HG03097 (cell line): ENCODE data around the gene DTNB.
A peak's percentile ranks its signal among the peaks of the same experiment; 100 is the strongest.

Source experiments
- ATAC-seq: cut with Tn5 transposase; IDR thresholded peaks from one replicate; pipeline ENCODE4 v1.9.1; 2021; ENCODE audit not compliant: unreplicated experiment, low FRiP score

Gene DTNB

DNA sequence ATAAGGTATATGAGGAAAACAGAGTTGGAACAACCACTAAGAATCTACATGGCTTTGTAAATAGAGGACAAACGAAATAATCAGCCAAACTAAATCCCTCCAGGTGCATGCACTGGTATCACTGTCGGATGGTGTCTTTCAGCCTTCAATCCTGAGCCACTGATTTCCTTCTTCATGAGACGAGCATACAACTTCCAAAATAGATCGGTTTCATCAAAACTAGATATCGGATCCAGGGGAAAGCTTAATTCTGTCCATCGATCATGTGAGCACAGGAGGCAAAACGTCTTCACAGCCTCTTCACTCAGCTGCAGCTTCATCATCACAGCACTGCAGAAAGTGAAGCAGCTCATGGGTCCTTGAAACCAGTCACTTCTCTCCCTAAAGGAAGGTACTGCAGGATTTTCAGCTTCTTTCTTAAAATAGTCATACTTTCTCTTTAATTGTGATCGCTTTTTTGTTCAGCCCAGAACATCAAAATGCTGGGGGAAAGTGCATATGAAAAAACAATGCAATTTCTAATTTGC is 80.5 kb downstream of the DTNB start:
- ATAC-seq = no peak

DNA sequence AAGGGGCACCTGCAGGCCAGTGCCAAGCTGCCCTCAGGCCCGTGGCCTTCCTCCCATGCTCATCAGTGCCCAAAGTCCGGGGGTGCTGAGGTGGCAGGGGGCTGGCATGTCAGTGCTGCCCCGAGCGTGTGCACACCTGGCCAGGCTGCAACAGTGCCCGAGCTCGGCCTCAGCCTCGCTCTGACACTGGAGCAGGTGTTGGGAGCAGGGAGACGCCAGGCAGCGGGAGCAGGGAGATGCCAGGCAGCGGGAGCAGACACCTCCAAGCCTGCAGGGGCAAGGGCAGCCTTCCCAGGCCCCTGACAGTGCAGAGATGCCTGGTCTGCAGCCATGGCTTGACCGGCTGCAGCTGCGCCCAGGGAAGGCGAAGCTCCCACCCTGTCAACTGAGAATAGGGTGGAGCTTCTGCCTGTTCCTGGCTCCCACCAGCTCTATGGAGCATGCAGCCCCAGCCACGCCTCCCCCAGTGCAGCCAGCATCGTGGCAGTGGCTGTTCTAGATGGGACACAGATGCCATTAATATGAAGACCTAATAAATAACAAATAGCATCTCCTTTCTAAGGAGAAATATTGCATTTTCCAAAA is 82.4 kb downstream of the DTNB start:
- ATAC-seq = no peak

DNA sequence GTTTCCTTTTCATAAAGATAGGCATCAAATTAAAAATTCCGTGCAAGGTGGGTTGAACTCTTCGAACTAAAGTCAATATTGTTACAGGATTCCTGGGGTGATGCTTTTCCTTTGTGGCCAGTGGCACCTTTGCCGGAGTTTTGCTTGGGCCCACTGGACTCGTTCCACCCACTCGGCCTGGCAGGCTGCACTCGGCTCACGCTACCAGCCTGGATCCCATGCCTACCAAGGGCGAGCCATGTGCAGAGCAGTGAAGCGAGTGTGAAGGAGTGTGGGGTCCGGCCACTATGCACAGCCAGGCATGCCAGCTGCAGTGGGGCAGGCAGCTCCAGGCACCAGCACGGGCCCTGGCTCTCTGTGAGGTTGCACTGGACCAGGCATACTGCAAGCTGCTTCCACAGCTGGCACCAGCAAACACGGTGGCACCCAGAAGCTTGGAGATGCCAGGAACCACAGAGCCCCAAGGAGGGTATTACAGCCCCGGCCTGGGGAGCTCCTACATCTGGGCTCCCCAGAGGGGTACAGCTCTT is 83.6 kb downstream of the DTNB start:
- ATAC-seq = no peak

DNA sequence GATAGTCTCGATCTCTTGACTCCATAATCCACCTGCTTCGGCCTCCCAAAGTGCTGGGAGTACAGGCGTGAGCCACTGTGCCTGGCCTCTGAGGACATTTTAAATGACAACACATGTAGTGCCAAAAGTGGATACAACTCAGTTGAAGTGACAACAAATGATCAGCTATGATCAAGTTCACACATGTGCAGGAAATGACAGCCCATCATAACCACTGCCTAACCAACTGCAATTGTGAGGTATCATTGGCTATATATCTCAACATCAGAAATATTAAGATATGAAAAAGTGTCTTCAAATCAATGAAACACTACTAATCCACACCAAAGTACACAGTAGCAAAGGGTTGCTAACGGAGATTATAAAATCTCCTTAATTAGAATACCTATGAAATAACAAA is 84.8 kb downstream of the DTNB start:
- no peak for ATAC-seq

DNA sequence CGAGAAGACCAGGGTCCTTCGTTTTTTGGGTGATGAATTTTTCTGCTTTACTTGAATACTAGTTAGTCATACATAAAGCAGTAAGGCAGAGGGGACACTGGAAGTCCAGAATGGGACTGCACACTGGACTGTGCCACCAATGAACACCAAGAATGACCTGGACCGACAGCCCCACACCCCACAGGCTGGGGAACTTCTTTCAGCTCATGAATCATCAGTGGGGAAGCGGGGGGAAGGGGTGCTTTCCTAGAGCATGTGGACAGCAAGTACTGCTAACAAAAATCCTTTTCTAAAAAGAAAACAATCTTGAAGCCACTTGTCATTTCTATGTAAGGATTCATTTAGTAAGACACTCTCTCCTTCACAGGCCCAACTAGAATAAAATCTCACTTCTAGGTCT is 86.0 kb downstream of the DTNB start:
- no peak for ATAC-seq

DNA sequence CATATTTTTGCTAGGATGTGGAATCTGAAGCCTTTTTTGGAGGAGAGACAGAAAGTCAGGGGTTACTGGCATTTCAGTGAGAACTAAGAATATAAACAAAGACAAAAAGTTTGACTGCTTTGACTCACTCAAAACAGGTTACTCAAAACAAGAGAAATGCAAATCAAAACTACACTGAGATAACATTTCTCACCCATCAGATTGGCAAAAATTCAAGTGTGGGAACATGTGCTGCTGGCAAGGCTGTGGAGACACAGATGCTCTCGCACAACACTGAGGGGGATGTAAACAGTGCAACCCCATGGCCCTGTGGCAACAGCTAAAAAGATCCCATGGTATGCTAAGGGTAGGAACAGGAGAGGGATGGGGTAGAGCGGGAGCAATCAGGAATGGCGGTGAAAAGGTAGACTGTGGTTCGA is 86.6 kb downstream of the DTNB start:
- ATAC-seq = peak; percentile 55

DNA sequence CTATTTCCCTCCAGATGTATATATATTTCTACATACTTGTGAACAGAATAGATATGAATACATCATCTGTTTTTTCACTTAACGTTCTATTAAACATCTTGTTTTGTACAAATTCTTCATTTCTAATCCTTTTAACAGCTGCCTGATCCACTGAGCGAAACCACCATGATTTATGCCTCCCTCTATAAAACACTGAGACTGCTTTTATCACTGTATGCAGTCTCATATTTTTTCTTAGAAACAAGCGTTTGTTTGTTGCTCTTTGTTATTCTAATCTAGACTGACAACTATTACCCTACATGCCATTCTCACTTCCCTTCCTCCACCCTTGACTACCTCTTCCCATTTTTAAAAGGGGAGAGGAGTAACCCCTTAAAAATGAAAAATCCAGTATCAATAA is 88.2 kb downstream of the DTNB start:
- ATAC-seq = no peak

DNA sequence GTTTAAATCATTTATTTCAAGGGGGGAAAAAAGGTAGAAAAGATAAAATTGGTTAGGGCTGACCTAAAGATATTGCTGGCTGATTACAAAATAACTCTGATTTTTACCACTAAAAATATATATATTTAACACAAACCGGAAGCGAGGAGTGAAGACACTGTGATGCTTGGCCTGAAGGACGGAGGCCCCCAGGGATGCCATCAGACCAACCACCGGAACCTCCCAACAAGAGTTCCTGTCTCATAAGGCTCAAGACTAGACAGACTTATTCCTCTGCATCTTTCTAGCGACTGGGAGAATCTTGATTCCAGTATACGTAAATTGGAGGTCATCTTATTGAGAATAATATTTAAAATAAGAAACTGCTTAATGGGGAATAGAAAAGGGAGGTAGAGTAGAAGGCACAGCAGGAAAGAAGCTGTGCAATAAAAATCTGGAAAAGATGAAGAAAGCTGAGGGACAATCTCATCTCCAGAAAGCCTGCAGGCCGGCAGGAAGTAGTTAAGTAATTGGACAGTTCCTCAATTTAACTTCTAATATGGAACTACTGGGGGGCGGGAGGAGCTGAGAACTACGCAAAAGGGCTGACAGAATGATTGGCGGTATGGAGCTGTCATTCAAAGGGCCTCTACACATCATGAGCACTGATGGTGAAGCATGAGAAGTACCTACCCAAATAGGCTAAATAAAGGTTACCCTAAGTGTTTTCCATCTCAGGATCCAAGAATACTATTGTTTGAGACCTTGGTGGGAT is 91.1 kb downstream of the DTNB start:
- no peak for ATAC-seq

DNA sequence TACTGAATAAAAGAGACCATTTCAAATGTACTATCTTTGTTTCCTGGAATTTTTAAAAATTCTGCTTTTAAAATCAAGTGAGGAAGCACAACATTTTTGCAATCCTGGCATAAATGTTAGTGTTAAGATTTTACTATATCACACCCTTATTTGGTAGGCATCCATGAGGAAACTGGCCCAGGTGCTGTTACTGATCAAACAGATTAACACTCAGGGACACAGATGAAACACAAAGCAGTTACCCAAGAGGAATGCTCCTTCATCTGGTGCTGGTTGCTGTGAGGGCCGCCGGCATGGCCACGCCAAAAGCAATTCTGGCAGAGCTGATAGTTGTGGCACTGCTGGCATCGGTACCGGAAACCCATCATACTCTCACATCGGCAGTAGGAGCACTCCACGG is 96.8 kb downstream of the DTNB start:
- no peak for ATAC-seq

DNA sequence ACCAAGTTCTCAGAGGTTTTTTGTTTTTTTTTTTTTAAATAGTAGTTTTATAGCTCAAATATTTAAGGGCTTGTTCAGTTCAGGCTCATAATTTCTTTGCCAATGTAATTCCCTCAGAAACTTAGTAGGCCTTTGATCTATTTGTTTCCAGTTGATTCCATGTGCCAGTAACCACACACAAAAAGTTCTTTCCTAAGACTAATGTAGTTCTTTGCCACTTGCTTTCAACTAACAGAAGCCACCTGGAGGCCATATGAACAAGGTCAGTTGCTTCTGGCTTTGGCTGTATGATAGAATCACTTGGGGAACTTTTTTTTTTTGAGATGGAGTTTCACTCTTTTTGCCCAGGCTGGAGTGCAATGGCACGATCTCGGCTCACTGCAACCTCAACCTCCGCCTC is 100.7 kb downstream of the DTNB start:
- no peak for ATAC-seq

DNA sequence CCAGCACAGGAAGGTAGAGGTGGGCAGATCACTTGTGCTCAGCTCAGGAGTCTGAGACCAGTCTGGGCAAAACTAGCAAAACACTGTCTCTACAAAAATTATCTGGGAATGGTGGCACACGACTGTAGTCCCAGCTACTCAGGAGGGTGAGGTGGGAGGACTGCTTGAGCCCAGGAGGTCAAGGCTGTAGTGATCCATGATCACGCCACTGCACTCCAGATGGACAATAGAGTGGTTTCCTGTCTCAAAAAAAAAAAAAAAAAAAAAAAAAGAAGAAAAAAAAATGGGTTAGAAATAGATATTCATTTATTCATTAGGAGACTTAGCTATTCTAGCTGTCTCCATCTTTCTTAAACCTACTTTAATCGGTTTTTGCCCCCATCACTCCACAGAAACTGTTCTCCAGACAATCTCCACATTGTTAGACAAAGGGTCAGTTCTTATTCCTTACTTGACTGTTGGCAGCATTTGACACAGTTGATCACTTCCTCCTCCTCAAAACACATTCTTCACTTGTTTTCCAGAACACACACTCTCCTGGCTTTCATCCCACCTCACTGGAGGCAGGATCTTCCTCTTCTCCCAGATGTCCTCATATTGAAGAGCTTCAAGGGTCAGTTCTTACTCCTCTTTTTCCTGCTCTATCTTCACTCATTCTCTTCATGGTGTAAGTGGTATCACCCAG is 103.1 kb downstream of the DTNB start:
- ATAC-seq = no peak

DNA sequence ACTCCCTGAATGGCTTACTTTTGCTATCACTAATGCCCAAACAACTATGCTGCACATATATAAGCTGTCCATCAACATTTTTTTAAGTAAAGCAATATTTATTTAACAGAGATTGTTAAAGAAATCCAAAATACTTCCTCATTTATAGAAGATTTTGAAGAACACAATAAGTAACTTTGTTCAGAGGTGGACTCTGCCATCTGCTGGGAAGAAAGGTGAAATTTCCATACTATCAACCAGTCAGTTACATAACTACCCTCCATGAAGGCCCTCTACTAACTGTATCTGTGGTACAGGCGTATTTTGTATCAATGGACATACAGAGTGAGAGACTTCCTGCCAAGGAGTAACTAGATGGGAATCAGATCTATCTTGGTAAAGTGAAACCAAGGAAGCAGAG is 106.0 kb downstream of the DTNB start:
- ATAC-seq = no peak

DNA sequence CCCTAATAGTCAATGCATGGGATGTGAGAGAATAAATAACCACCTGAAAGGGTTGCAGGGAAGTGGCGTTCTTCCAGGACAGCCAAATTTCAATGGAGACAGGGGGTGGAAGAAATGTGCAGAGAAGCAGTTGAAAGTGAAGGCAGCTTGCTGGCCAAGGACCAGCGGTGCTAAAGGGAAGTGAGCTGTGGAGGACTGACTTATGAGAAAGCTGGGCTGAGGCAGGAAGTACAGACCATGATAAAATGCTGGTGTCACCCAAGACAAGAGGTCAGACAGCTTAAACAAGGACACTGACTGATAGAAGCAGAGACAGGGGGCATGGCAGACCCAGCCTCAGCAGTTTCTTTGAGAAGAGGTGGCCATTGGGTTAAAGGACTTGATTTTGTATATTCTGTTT is 106.7 kb downstream of the DTNB start:
- peak; percentile 78 for ATAC-seq

DNA sequence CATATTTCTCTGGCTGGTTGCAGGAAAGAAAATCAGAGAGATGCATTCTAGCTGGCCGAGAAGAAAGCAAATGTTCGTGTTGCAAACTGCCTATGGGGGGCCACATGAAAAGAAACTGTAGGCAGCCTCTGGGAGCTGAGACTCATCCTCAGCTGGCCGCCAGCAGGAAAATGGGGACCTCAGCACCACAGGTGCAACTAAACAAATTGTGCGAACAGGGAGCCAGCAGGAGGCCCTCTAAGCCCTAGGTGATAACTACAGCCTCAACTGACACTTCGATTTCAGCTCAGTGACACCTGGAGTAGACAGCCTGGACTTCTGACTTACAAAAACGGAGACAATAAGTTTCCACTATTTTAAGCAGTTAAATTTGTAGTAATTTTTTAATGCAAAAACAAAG is 107.3 kb downstream of the DTNB start:
- no peak for ATAC-seq

DNA sequence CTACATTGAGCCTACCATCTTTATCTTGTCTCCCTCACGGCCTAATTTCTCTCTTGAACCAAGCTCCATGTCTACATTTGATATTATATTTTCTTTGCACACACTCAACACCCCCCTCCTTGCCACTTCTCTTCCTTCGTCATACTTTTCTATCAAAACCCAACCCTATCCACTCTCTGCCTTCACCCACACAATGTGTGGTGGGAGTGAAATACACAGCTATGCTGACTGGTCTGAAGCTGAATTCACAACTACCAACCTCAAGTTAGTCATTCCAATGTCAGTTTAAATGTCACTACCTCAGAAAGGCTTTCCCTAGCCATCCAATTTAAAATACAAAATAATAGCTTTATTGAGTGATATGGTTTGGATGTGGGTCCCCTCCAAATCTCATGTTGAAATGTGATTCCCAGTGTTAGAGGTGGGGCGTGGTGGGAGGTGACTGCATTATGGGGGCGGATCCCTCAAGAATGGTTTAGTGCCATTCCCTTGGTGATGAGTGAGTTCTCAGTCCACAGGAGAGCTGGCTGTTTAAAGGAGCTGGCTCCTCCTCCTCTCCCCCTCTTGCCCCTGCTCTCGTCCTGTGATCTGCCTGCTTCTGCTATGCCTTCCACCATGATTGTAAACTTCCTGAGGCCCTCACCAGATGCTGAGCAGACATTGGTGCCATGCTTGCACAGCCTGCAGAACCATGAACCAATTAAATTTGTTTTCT is 112.1 kb downstream of the DTNB start:
- ATAC-seq = no peak

DNA sequence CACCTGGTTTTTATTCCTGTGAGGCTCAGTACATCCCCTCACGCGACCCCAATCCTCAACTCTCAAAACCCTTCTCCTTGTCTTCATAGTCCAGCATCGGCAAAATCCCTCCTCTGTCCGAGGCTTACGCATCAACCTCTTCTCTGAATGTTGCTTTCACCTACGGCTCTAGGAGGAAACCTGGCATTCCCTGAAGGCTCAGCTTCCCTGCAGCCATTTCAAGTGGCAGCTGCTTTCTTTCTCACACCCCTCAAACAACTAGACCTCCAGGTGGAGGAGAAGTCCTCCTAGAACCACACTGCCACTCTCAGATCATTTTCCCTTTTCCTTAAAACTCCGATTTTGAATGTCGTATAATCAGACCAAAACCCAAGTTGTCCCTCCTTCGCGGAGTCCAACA is 114.2 kb downstream of the DTNB start:
- no peak for ATAC-seq

DNA sequence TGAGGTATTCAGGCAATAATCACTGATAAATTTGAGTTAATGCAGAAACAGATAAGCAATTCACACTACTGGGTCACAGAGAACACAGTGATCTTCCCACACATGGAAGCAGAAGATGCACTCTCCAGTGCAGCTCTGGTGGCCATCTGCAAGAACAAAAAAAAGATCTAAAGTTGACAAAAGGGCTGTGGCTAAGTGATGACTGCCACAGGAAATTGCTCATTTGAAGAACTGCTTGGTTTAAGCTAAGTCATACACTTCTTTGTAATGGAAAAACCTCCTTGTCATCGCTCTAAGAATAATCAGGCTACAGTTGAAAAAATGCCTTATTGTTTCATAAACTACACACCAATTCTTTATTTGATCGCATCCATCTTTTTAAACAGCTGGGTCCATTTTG is 115.1 kb downstream of the DTNB start:
- peak; percentile 61 for ATAC-seq

DNA sequence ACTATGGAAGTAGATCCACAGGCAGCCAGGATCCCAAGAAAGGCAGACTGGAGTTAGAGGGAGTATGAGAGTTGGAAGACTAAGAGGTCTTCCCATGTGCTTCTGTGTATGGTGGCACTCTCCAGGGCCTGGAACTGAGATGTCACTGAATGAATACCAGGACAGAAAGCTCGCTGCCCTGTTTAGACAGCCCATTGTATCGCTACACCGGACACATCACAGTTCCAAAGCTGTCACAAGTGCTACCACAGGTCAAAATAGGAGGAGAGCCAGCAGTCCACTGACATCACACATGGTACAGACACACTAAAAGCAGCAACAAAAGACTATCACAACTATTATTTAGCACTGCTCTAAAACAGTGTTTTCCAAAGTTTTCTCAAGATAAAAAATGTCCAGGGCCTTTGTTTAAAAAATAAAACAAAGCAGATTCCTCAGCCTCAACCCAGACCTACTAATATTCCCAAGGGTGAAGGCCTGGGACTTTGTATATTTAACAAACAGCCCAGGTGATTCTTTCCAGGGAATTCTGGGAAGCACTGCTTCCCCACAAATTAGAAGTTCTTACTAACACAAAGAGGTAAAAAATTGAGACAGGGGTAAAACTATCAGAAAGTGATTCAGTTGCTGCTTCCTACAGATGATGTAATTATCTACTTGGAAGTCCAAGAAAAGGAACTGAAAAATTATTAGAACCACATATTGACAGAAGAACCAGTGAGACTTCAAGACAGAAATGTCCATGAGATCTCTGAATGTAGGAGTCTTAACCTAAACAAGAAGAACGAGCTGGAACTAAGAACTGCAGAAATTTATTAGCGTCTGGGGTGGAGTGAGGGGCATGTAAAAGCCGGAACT is 116.0 kb downstream of the DTNB start:
- no peak for ATAC-seq

DNA sequence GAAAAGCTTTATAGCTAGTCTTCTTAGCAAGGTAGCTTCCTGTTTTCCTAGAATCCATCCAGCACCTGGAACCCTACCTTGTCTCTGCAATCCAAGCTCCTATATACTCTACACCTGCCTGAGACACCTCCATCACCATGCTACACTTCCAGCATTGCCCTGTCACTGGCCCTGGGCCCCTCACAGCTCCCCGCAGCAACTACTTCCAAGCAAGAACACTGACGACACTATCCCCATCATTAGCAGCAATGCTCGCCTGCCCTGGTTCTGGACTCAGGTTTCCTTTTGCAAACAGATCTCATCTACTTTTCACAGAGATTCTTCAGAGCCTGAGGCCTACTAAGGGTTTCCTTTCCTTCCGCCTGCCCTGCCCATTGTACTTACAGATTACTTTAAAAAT is 121.1 kb downstream of the DTNB start:
- no peak for ATAC-seq

DNA sequence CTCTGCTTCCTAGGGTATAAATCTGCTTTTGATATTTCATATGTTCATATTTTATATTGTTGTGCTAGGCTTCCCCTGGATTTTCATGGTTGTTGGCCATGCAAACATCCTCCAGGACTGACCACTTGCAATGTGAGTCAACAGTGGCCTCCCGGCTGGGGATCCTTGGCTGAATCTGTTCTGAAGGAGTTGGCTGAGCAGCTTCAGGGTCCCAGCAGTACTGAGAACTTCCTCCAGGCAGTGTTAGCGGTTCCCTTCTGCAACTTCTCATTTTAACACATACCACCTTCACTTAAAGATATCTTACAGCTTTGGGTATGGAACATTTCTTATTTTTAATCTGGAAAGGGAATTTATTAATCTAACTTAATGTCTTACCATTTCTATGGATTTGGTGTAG is 122.1 kb downstream of the DTNB start:
- no peak for ATAC-seq
